ENCODE data around the gene NSF.
"Not testable (repeated sequence)": the region's sequence is repeated elsewhere in the genome, so short reads cannot be mapped to it uniquely, and the experiment has no call there.

The NSF gene

DNA sequence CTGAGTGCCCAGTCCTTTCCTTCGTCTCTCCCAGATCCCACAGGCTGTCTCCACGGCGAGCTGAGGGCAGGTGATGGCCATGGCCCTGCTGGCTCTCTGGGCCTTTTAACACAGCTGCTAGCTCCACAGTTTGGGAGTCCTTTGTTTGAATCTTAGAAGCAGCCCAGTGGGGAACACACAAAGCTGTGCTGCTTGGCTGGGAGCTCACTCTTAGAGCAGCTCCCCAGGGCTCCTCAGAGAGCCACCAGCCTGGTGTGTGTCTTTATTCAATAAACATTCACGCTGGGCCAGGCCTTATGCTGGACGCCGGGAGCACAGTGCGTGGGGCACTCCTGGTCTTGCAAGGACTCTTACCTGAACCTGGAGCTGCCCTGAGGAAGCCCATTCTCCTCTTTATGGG is 198.3 kb downstream of the NSF start:
- Mint-ChIP-seq H3K4me3 (no peak overlapping the region), H3K36me3 (ENCODE audit: insufficient read depth) (no peaks in the 10 kb centered on the region), H3K4me1 (ENCODE audit: low read depth in 2 of 2) (no peaks in the 10 kb centered on the region), H3K27ac (no peak overlapping the region), H3K27me3 (peaks cover 39 to 49% of the 10 kb centered on the region in 2 donors), H3K9me3 (no peaks in the 10 kb centered on the region)
- ATAC-seq (replicated peaks) = no peak
- DNase-seq = no peak

DNA sequence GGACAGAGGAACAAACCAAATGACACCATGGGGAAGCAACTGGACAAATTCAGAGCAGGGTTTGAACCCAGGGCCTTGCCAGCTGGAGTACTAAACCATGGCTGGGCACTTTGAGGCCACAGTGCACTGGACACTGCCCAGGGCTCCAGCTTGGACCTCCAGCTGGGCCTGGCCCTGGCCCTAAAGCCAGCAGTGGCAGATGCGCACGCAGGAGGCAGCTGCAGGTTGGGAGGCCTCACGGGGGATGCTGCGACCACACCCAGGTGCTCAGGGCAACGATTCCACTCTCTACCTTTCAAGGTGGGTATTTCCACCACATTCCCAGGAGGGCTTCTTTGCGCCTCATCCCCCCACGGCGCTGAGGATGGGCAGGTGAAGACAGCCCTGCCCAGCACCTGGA is 199.1 kb downstream of the NSF start:
- Mint-ChIP-seq H3K4me3 (no peak overlapping the region), H3K27ac (no peak overlapping the region), H3K9me3 (no peaks in the 10 kb centered on the region), H3K27me3 (peaks cover 41 to 55% of the 10 kb centered on the region in 2 donors), H3K4me1 (ENCODE audit: low read depth in 2 of 2) (no peaks in the 10 kb centered on the region), H3K36me3 (ENCODE audit: insufficient read depth) (no peaks in the 10 kb centered on the region)
- ATAC-seq (replicated peaks) = no peak
- no peak for DNase-seq

DNA sequence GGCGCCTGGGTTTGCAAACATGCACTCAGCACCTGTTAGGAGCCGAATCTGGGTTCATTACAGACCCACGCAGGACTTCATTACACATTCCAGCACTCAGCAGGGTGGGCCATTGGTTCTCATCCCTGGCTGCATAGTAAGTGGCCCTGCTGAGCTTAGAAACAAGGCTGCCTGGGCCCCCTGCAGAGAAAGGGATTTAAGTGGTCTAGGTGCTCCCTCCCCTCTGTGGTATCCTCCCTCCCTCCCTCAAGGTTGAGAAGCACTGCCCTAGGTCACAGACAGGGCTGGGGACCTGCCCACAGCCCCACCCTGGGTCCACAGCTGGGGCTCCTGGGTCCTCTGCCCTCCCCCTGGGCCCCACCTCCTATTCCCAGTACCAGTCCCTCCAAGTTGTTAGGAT is 199.7 kb downstream of the NSF start:
- no peak overlapping the region for H3K27ac Mint-ChIP-seq
- no peaks in the 10 kb centered on the region for H3K4me1 Mint-ChIP-seq (ENCODE audit: low read depth in 2 of 2)
- no peaks in the 10 kb centered on the region for H3K9me3 Mint-ChIP-seq
- H3K27me3 Mint-ChIP-seq = peaks cover 42 to 56% of the 10 kb centered on the region in 2 donors
- DNase-seq (no peak), ATAC-seq (replicated peaks) (no peak)
- no peak overlapping the region for H3K4me3 Mint-ChIP-seq
- H3K36me3 Mint-ChIP-seq (ENCODE audit: insufficient read depth) = no peaks in the 10 kb centered on the region

DNA sequence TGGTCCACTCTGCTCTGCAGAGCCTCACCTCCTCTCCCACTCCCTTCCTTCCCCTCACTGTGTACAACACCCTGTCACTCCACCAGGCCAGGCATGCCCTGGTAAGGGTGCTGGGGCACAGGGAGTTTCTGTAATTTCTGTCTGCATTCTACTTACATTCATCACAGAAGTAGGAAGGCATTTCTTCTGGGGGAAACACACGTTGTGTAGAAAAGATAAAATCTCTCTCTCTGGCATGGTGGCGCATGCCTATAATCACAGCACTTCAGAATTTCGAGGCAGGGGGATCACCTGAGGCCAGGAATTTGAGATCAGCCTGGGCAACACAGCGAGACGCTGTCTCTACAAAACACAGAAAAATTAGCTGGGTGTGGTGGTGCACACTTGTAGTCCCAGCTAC is 201.1 kb downstream of the NSF start:
- Mint-ChIP-seq H3K9me3 (no peaks in the 10 kb centered on the region), H3K36me3 (ENCODE audit: insufficient read depth) (no peaks in the 10 kb centered on the region), H3K27me3 (peaks cover 55 to 65% of the 10 kb centered on the region in 2 donors), H3K4me1 (ENCODE audit: low read depth in 2 of 2) (no peaks in the 10 kb centered on the region), H3K4me3 (no peak overlapping the region), H3K27ac (no peak overlapping the region)
- ATAC-seq (replicated peaks) (no peak), DNase-seq (no peak)

DNA sequence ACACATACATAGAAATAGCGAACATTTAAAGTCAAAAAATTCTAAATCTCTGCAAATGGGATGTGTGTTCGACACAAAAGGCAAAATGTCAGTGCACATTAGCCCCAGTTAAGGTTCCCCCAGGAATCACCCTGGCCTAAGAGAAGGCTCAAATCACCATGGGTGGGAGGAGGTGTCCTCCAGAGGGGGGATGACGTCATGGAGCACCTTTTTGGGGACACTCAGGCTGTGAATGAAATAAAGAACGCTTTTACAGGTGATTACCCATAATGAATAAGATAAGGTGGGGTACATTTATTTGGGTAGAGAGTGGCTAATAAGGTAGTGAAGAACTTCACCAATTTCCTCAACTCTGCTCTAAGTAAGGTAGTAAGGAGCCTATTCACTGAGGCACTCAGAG is 201.6 kb downstream of the NSF start:
- Mint-ChIP-seq H3K4me1 (ENCODE audit: low read depth in 2 of 2) (no peaks in the 10 kb centered on the region), H3K27ac (no peak overlapping the region), H3K36me3 (ENCODE audit: insufficient read depth) (no peaks in the 10 kb centered on the region), H3K27me3 (peaks cover 60 to 70% of the 10 kb centered on the region in 2 donors), H3K4me3 (no peak overlapping the region), H3K9me3 (no peaks in the 10 kb centered on the region)
- no peak for ATAC-seq (replicated peaks)
- no peak for DNase-seq

DNA sequence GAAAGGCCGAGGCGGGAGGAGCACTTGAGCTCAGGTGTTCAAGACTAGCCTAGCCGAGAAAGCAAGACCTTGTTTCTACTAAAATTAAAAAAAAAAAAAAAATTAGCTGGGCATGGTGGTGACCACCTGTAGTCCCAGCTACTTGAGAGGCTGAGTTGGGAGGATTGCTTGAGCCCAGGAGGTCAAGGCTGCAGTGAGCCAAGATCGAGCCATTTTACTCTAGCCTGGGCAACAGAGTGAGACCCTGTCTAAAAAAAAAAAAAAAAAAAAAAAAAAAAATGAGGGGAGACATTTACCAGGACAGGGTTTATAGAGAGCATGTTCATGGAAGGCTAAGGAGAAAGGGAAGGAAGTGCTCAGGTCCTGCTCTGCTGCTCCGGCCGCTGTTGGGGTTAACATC is 202.6 kb downstream of the NSF start:
- H3K4me1 Mint-ChIP-seq (ENCODE audit: low read depth in 2 of 2); H3K9me3 Mint-ChIP-seq; ATAC-seq (replicated peaks); H3K4me3 Mint-ChIP-seq; H3K27ac Mint-ChIP-seq; DNase-seq; H3K36me3 Mint-ChIP-seq (ENCODE audit: insufficient read depth): not testable (repeated sequence)
- peaks cover 63 to 78% of the 10 kb centered on the region in 2 donors for H3K27me3 Mint-ChIP-seq

DNA sequence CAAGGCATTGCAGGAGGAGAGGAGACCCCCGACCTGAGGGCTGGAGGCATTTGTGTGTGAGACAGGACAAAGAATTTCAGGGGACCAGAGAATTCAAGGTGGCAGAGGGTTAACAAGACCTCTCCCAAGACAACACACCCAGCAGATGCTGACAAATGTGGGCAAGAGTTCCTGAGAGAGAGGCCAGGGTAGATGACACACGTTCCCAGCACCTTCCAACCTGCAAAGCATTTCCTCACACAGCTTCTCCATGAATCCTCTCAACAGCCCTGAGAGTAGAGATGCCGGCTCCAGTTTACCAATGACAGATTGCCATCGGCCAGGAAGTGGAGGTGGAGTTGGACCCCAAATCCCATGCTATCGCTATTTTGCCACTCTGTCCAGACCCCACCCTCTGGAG is 203.1 kb downstream of the NSF start:
- no peaks in the 10 kb centered on the region for H3K9me3 Mint-ChIP-seq
- ATAC-seq (replicated peaks) = no peak

DNA sequence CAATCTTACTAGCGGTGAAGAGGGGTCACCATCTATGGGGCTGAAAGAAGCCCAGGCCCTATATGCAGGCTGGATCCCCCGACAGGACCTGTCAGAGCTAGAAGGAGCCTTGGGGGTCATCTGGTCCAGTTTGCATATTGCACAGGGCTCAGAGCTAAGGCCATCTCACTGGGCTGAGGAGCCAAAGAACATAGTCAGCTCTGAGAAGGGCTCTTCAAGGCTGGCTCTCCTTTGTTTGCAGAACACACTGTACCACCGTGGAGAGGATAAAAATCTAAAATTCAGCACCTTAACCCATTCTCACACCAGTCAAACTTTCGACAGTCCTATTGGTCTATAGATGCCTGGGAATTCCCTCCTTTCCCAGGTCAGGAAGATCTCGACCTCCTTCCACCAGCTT is 203.8 kb downstream of the NSF start:
- Mint-ChIP-seq H3K4me3 (no peak overlapping the region), H3K27me3 (peaks cover 61 to 78% of the 10 kb centered on the region in 2 donors), H3K9me3 (no peaks in the 10 kb centered on the region), H3K36me3 (ENCODE audit: insufficient read depth) (no peaks in the 10 kb centered on the region), H3K27ac (no peak overlapping the region), H3K4me1 (ENCODE audit: low read depth in 2 of 2) (no peaks in the 10 kb centered on the region)
- ATAC-seq (replicated peaks) (no peak), DNase-seq (no peak)

More for the DNA sequence above, 203.1 kb downstream of the NSF start:
- no peak overlapping the region for H3K4me3 Mint-ChIP-seq
- H3K4me1 Mint-ChIP-seq (ENCODE audit: low read depth in 2 of 2) = no peaks in the 10 kb centered on the region
- H3K36me3 Mint-ChIP-seq (ENCODE audit: insufficient read depth) = no peaks in the 10 kb centered on the region
- no peak overlapping the region for H3K27ac Mint-ChIP-seq
- peaks cover 63 to 78% of the 10 kb centered on the region in 2 donors for H3K27me3 Mint-ChIP-seq
- DNase-seq = no peak

DNA sequence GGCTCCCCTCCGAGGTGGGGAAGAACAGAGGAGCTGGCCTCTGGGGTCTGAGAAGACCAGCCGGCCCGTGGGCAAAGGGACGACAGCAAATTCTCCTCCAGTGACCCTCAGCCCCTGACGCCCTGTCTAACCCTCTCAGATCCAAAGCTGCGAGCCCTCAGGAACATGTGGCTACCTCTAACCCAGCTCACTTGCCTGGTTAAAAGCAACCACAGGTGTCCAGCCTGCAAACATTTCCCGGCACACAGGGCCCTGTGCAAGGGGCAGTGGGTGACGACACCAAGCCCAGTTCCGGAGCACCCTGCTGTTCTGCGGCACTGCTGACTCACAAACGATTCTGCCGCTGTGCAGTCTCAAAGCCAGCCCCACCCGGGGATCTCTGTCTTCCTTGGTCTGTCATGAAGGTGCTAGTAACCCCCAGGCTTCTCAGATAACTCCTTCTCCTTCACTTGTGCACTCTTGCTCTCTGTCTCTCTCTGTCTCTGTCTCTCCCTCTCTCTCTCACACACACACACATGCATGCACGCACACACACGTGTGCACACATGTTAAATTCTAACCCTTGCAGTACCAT is 205.0 kb downstream of the NSF start:
- Mint-ChIP-seq H3K36me3 (ENCODE audit: insufficient read depth) (no peaks in the 10 kb centered on the region), H3K27me3 (peaks cover 52 to 74% of the 10 kb centered on the region in 2 donors), H3K4me3 (no peak overlapping the region), H3K27ac (no peak overlapping the region), H3K4me1 (ENCODE audit: low read depth in 2 of 2) (no peaks in the 10 kb centered on the region), H3K9me3 (no peaks in the 10 kb centered on the region)
- ATAC-seq (replicated peaks) = no peak
- DNase-seq = no peak

DNA sequence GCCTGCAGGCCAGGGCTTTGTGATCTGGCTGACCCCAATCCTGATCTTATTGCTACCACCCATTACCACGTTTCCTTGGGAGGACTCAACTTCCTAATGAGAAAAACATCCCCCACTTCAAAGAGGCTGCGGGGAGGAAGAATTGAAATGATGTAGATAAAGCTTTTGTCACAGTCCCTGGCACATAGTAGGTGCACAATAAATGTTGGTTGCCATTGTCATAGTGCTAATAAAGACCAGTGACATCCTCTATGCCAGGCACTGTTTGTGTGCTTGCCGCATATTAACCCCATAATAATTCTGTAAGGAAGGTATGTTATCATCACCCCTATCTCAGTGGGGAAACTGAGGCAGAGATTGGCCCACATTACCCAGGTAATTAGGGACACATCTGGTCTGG is 205.6 kb downstream of the NSF start:
- no peak for ATAC-seq (replicated peaks)
- no peak overlapping the region for H3K4me3 Mint-ChIP-seq
- DNase-seq = no peak
- no peaks in the 10 kb centered on the region for H3K9me3 Mint-ChIP-seq
- H3K4me1 Mint-ChIP-seq (ENCODE audit: low read depth in 2 of 2) = no peaks in the 10 kb centered on the region
- H3K36me3 Mint-ChIP-seq (ENCODE audit: insufficient read depth) = no peaks in the 10 kb centered on the region
- H3K27ac Mint-ChIP-seq = no peak overlapping the region
- peaks cover 51 to 74% of the 10 kb centered on the region in 2 donors for H3K27me3 Mint-ChIP-seq

DNA sequence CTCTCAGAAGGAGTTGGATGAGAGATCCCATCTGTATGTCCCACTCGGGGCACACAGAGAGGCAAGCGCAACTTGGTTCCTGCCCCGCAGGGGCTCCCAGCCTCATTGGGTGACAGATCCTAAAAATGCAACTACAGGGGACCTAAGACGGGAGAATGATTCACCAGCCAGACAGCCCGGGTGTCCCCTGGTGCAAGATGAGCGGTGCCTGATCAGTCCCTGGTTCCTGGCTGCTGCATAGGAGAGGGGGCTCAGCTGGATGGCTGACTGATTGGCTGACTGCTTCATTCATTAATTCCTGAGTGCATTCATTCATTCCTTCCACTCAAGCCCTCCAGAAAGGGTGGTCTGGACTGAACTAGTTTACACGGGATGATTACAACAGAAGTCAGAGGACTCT is 206.1 kb downstream of the NSF start:
- DNase-seq = no peak
- Mint-ChIP-seq H3K4me3 (no peak overlapping the region), H3K4me1 (ENCODE audit: low read depth in 2 of 2) (no peaks in the 10 kb centered on the region), H3K27ac (no peak overlapping the region), H3K9me3 (no peaks in the 10 kb centered on the region), H3K36me3 (ENCODE audit: insufficient read depth) (no peaks in the 10 kb centered on the region), H3K27me3 (peaks cover 47 to 70% of the 10 kb centered on the region in 2 donors)
- no peak for ATAC-seq (replicated peaks)

DNA sequence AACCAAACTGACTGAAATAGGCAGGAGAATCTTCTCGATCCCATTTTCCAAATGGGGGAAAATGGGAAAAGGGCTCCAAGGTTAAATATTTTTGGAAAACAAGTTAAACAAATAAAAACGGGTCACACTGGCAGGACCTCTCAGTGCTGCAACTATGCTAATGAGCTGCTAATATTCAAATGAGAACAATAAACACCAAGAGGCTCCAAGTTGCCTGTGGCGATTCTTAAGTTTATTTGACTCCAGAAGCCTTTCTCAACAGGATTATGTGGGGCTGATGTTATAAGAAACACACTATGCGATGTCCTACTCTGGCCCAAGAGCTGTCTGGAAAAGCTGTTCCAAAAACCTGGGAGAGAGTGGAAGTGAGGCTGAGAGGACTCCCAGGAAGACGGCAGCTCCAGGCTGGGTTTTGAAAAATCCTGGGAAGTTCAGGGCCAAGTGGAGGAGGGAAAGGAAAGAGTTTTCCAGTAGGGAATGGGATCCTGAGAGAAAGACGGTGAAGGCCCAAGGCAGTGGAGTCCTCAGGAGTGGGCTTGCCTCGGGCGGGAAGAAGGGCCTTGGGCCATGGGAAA is 206.6 kb downstream of the NSF start:
- peaks cover 43 to 66% of the 10 kb centered on the region in 2 donors for H3K27me3 Mint-ChIP-seq
- no peaks in the 10 kb centered on the region for H3K36me3 Mint-ChIP-seq (ENCODE audit: insufficient read depth)

DNA sequence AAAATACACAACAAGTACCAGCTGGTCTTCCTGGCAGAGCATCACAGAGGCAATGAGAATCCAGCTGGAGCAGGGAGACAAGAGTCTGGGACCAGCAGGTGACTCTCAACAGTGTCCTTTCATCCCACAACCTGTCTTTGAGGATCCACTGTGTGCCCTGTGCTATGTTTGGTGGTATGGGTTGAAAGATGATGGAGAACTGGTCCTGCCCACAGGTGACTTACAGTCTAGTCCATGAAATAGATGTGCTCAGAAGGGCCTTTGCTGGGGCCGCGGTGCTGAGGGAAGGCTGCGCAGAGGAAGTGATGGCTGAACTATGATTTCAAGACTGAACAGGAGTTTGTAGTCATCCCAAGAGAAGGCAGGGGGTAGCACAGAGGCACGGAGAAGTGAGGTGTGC is 210.1 kb downstream of the NSF start:
- Mint-ChIP-seq H3K27me3 (peaks cover 25 to 62% of the 10 kb centered on the region in 2 donors), H3K4me3 (no peak overlapping the region), H3K27ac (no peak overlapping the region), H3K9me3 (no peaks in the 10 kb centered on the region), H3K36me3 (ENCODE audit: insufficient read depth) (no peaks in the 10 kb centered on the region), H3K4me1 (ENCODE audit: low read depth in 2 of 2) (no peaks in the 10 kb centered on the region)
- ATAC-seq (replicated peaks) (no peak), DNase-seq (no peak)

More for the DNA sequence above, 206.6 kb downstream of the NSF start:
- ATAC-seq (replicated peaks) (no peak), DNase-seq (no peak)
- Mint-ChIP-seq H3K4me1 (ENCODE audit: low read depth in 2 of 2) (no peaks in the 10 kb centered on the region), H3K4me3 (no peak overlapping the region), H3K27ac (no peak overlapping the region), H3K9me3 (no peaks in the 10 kb centered on the region)

DNA sequence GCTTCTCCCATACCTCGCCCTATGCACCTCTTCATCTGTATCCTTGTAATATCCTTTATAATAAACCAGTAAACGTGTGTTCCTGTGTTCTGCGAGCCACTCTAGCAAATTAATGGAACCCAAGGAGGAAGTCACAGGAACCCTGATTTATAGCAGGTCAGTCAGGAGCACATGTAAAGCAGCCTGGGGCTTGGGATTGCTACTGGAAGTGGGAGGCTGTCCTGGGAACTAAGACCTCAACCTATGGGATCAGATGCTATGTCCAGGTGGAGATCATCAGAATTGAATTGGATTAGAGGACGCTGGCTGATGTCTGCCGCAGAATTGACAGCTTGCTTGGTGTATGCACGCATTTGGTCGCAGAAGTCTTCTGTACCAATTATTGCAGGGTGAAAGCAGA is 212.3 kb downstream of the NSF start:
- no peak for DNase-seq

More for the DNA sequence above, 212.3 kb downstream of the NSF start:
- H3K27me3 Mint-ChIP-seq = peaks cover 13 to 63% of the 10 kb centered on the region in 2 donors
- H3K4me1 Mint-ChIP-seq (ENCODE audit: low read depth in 2 of 2) = no peaks in the 10 kb centered on the region
- no peak overlapping the region for H3K4me3 Mint-ChIP-seq
- no peak overlapping the region for H3K27ac Mint-ChIP-seq
- H3K9me3 Mint-ChIP-seq = no peaks in the 10 kb centered on the region
- H3K36me3 Mint-ChIP-seq (ENCODE audit: insufficient read depth) = no peaks in the 10 kb centered on the region
- no peak for ATAC-seq (replicated peaks)

All from effector memory CD8-positive, alpha-beta T cell (primary cell).